Activated CD4-positive, alpha-beta memory T cell treated with anti-CD3 and anti-CD28 coated beads, Interleukin-2, amount 10 ng/mL, durations not matched to agents 7 days and 5 days (primary cell): ENCODE measurements around the gene AKR7A3. TPM values are rescaled to one million over a fixed set of nuclear protein-coding genes. Genes with fewer than 3 reads are reported as not detected.
A peak's percentile ranks its signal among the peaks of the same experiment; 100 is the strongest.
"Not testable (repeated sequence)": the region's sequence is repeated elsewhere in the genome, so short reads cannot be mapped to it uniquely, and the experiment has no call there.

Experiments used
- CTCF ChIA-PET: fragments of 350-600 bp; sonication (Branson Sonifier 250); formaldehyde crosslinking; loops from one replicate; lab custom pipeline; 2021; ENCODE audit warnings: antibody characterized with exemption, inconsistent platforms; lab: Charles Lee
- POLR2A ChIA-PET: fragments of 350-600 bp; sonication (Branson Sonifier 250); formaldehyde crosslinking; loops from one replicate; lab custom pipeline; 2021; ENCODE audit warnings: antibody characterized with exemption; lab: Charles Lee
- DNase-seq: peaks from one replicate; pipeline ENCODE4 v3.0.0-alpha.2; 2020
- H3K27ac Mint-ChIP-seq: one replicate; pipeline ENCODE4 v1.8.0; 2021; ENCODE audit warnings: mild to moderate bottlenecking, mixed read lengths
- H3K27me3 Mint-ChIP-seq: one replicate; pipeline ENCODE4 v1.8.0; 2021; ENCODE audit warnings: mixed read lengths
- H3K36me3 Mint-ChIP-seq: one replicate; pipeline ENCODE4 v1.8.0; 2021; ENCODE audit warnings: low read depth, mixed read lengths
- H3K4me1 Mint-ChIP-seq: one replicate; pipeline ENCODE4 v1.8.0; 2021; ENCODE audit warnings: mixed read lengths
- H3K4me3 Mint-ChIP-seq: one replicate; pipeline ENCODE4 v1.8.0; 2021; ENCODE audit warnings: mild to moderate bottlenecking, mixed read lengths
- H3K9me3 Mint-ChIP-seq: one replicate; pipeline ENCODE4 v1.8.0; 2021; ENCODE audit warnings: mixed read lengths
- total RNA-seq, 2 experiments: library from RNA; stranded (reverse); gene quantifications; one replicate each; pipeline ENCODE4 v1.2.3, GENCODE V29; 2021

AKR7A3 gene
- total RNA-seq, 2 experiments from 2014 or later: 0.20 to 0.48 TPM

DNA sequence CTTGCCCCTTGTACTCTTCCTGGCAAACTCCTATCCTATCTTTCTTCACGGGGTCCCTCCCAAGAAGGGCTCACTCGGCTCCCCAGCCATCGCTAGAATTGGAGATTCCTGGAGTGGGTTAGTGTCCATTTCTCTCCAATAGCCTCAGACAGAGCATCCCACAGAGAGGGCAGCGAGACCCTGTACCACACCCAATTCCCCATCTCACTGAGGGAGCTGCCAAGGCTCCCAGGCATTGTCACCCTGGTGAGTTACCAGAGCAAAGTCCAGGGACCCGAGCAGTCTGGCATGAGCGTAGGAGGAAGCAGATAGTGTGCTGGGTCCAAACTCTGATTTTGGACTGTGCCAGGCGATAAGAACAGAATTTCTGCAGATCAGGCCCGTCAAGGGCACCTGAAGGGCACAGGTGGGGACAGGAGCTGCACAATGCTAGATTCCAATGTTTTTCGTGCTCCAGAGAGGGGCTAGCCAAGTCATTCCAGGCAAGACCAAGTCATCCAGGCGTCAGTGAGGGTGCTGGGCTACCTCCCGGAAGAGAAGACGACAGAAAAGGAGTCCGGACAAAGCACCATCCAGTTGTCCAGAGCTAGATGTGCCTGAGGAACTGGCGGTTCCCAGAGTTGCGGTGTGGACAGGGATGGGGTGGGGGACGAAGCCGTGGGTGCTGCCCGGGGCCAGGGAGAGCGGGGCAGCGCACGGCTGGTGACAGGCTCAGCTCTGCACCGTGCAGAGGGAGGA, 15.3 kb downstream of the AKR7A3 start:
- POLR2A ChIA-PET: no interaction called here
- no peak overlapping the region for H3K4me3 Mint-ChIP-seq
- H3K27ac Mint-ChIP-seq: no peak overlapping the region

GRCh38 chr1:19272064-19272463, 16.5 kb downstream of the AKR7A3 start:
- ChIA-PET POLR2A (no interaction called here), CTCF (no interaction called here)
- no peaks in the 10 kb centered on the region for H3K9me3 Mint-ChIP-seq
- peaks cover 17% of the 10 kb centered on the region for H3K27me3 Mint-ChIP-seq
- DNase-seq: no peak
- H3K4me3 Mint-ChIP-seq: no peak overlapping the region
- peaks cover 1% of the 10 kb centered on the region for H3K4me1 Mint-ChIP-seq
- H3K36me3 Mint-ChIP-seq: peaks cover 2% of the 10 kb centered on the region
- H3K27ac Mint-ChIP-seq: no peak overlapping the region

More for the DNA sequence above, 15.3 kb downstream of the AKR7A3 start:
- Mint-ChIP-seq H3K27me3 (peaks cover 17% of the 10 kb centered on the region), H3K4me1 (peaks cover 1% of the 10 kb centered on the region), H3K36me3 (peaks cover 2% of the 10 kb centered on the region), H3K9me3 (no peaks in the 10 kb centered on the region)
- DNase-seq: no peak
- CTCF ChIA-PET: interaction anchor here (0.6 to 0.7 kb wide), 2 partner anchors 88 to 214 kb away, joined by 3 read pairs; no protein-coding TSS in a partner anchor

DNA sequence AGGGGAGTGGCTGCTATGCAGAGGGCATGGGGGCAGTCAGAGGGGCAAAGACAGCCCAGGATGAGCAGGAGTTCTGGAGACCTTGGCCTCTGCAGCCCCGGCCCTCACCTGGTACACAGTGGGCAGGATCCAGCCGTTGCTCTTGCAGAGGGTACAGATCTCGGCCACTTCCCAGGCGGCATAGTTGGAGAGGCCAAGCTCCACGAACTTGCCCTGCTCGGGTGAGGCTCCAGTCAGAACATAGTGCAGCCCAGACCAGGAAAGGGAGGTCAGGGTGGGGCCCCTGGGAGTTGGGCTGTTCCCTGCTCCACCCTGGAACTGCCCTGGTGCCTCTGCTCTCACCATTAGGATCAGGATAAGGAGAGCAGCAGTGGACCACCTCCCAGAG, 18.2 kb downstream of the AKR7A3 start:
- POLR2A ChIA-PET, DNase-seq, CTCF ChIA-PET, H3K4me3 Mint-ChIP-seq, H3K27ac Mint-ChIP-seq, H3K4me1 Mint-ChIP-seq, H3K36me3 Mint-ChIP-seq, H3K9me3 Mint-ChIP-seq: not testable (repeated sequence)
- H3K27me3 Mint-ChIP-seq: peaks cover 12% of the 10 kb centered on the region

DNA sequence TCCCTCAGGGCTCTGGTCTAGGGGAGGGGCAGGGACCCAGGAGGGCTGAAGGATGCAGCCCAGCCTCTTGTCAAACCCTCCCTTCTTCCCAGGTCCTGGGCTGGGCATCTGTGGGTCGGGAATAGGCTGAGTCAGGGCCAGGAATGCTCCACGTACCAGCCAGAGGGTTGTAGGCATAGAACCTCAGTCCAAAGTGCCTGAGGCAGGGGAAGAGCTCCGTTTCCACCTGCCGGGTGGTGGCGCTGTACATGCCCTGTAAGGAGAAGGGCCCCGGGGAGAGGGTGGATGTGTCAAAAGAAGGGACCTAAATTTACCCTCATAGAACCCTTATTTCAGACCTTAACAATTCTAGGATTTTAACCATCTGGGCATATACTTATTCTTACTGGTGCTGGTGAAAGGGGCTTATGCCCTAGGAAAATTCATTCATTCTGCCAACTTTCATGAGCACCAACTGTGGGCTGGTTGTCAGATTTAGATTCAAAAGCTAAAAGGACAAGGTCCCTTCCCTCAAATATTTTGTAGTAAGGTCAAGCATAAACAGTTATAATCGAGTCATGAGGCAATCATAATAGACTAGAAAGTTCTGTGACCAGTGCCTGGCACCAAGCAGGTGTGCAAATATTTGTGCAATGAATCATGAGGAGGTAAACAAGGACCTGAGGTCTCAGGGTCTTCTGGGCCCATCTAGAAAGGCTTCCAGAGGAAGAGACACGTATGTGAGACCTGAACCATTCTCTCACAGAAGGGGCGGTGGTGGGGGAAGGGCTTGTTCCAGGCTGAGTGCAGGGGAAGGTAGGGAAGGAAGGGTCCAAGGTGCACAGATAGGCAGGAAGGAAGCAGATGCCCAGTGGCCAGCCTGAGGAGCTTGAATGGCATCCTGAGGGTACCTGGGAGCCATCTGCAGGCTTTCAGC, 18.9 kb downstream of the AKR7A3 start:
- H3K36me3 Mint-ChIP-seq, H3K4me1 Mint-ChIP-seq, H3K9me3 Mint-ChIP-seq, DNase-seq, H3K4me3 Mint-ChIP-seq, POLR2A ChIA-PET, H3K27ac Mint-ChIP-seq, CTCF ChIA-PET: not testable (repeated sequence)
- H3K27me3 Mint-ChIP-seq: peaks cover 11% of the 10 kb centered on the region

DNA sequence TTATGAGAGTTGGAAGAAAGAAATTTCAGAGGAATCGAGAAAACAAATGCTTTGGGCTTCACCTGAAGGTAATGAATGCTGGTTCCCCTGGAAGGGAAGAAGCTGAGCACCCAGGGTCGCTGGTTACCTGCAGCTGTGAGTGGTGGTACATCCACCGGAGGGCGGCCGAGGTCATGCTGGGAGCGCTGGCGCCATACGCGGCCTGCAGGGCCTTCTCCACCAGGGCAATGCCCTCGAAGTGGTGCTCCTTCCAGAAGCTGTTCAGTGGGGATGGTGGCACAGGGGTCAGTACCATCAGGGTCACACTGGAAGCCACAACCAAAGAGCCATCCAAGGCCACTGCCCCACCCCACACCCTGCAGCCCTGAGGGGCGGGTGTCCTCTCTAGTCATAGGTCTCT, 20.1 kb downstream of the AKR7A3 start:
- peaks cover 6% of the 10 kb centered on the region for H3K27me3 Mint-ChIP-seq
- no peak for DNase-seq
- CTCF ChIA-PET: interaction anchor here (0.6 kb wide), 1 partner anchor 392 kb away, joined by 3 read pairs; no protein-coding TSS in a partner anchor
- H3K27ac Mint-ChIP-seq: no peak overlapping the region
- no peaks in the 10 kb centered on the region for H3K36me3 Mint-ChIP-seq
- H3K4me1 Mint-ChIP-seq: no peaks in the 10 kb centered on the region
- no peak overlapping the region for H3K4me3 Mint-ChIP-seq
- POLR2A ChIA-PET: no interaction called here
- no peaks in the 10 kb centered on the region for H3K9me3 Mint-ChIP-seq

DNA sequence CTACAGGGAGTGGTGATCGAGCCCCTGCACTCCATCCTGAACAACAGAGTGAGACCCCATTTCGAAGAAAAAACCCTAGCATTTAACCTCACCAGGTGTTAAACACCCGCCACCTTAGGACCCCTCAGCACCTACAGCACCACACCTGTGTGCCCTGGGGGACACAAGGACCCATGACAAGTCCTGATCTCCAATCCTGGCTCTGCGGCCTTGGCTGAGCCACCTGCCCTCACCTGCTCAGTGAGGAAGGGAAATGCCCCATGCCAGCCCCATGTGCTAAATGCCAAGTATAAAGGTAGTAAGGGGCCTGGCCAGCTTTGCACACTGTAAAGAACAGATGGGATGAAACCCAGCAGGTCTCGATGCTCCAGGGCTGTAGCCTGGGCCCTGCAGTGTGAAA, 25.8 kb downstream of the AKR7A3 start:
- DNase-seq: no peak
- Mint-ChIP-seq H3K36me3 (peaks cover 18% of the 10 kb centered on the region), H3K4me1 (no peaks in the 10 kb centered on the region), H3K27me3 (no peaks in the 10 kb centered on the region), H3K4me3 (no peak overlapping the region), H3K9me3 (no peaks in the 10 kb centered on the region), H3K27ac (no peak overlapping the region)
- ChIA-PET CTCF (no interaction called here), POLR2A (interaction anchor here (1.0 to 1.4 kb wide), 2 partner anchors 11 to 379 kb away, joined by 3 to 6 read pairs; partner anchors contain the start of genes EMC1 and MRTO4)

DNA sequence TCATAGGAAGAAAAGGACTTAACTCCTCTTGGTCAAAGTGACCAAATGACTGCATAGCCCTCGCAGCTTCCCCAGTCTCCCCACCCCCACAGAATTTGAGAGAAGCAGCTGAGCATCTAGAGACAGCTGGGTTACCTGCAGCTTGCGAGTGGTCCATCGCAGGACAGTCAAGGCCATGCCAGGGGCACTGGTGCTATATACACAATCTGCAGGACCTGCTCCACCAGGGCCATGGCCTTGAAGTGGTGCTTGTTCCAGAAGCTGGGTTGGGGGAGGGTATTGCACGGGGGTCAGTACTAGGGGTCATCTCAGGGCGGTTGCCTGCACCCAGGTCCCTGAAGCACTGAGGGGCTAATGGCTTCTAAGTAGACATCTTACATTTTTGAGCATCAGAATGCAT, 26.5 kb downstream of the AKR7A3 start:
- Mint-ChIP-seq H3K27me3 (no peaks in the 10 kb centered on the region), H3K9me3 (no peaks in the 10 kb centered on the region), H3K27ac (no peak overlapping the region), H3K4me3 (no peak overlapping the region), H3K36me3 (peaks cover 23% of the 10 kb centered on the region), H3K4me1 (peaks cover 3% of the 10 kb centered on the region)
- ChIA-PET CTCF (no interaction called here), POLR2A (no interaction called here)
- no peak for DNase-seq

GRCh38 chr1:19260211-19261138, 28.1 kb downstream of the AKR7A3 start:
- Mint-ChIP-seq H3K9me3 (no peaks in the 10 kb centered on the region), H3K36me3 (peaks cover 29% of the 10 kb centered on the region), H3K4me3 (no peak overlapping the region), H3K27me3 (no peaks in the 10 kb centered on the region), H3K4me1 (peaks cover 15% of the 10 kb centered on the region), H3K27ac (no peak overlapping the region)
- ChIA-PET CTCF (no interaction called here), POLR2A (interaction anchor here (1.3 kb wide), 1 partner anchor 9 kb away, joined by 5 read pairs; the partner anchor contains the start of genes EMC1 and MRTO4)
- DNase-seq: no peak

- Mint-ChIP-seq H3K27me3 (no peaks in the 10 kb centered on the region), H3K36me3 (peaks cover 29% of the 10 kb centered on the region), H3K4me3 (no peak overlapping the region), H3K9me3 (no peaks in the 10 kb centered on the region), H3K27ac (peak overlapping the region; percentile 26), H3K4me1 (peaks cover 24% of the 10 kb centered on the region)
- CTCF ChIA-PET: no interaction called here
- POLR2A ChIA-PET: interaction anchor here (0.6 kb wide), 1 partner anchor 90 kb away, joined by 3 read pairs; no protein-coding TSS in a partner anchor
- no peak for DNase-seq
Measured at GRCh38 chr1:19258353-19258752, 30.2 kb downstream of the AKR7A3 start.

- no peak for DNase-seq
- Mint-ChIP-seq H3K9me3 (no peaks in the 10 kb centered on the region), H3K27ac (peak overlapping the region; percentile 63), H3K4me3 (no peak overlapping the region), H3K27me3 (no peaks in the 10 kb centered on the region), H3K4me1 (peaks cover 31% of the 10 kb centered on the region), H3K36me3 (peaks cover 29% of the 10 kb centered on the region)
- ChIA-PET POLR2A (no interaction called here), CTCF (interaction anchor here (1.3 kb wide), 1 partner anchor 396 kb away, joined by 3 read pairs; no protein-coding TSS in a partner anchor)
Measured at GRCh38 chr1:19257178-19257914, 31.2 kb downstream of the AKR7A3 start.

DNA sequence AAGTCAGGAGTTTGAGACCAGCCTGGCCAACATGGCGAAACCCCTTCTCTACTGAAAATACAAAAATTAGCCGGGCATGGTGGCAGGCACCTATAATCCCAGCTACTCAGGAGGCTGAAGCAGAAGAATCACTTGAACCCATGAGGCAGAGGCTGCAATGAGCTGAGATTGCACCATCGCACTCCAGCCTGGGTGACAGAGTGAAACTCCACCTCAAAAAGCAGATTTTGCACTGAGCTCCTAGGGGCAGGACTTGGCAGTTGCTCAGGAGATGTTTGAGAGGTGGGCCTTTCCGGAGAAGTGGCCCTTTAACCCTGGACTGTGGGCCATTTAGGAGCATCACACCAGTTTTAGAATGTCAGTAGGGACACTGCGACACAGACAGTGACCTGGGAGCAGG, 32.3 kb downstream of the AKR7A3 start:
- POLR2A ChIA-PET: interaction anchor here (0.7 kb wide), 1 partner anchor 48 kb away, joined by 4 read pairs; no protein-coding TSS in a partner anchor
- peaks cover 29% of the 10 kb centered on the region for H3K36me3 Mint-ChIP-seq
- CTCF ChIA-PET, H3K9me3 Mint-ChIP-seq, DNase-seq, H3K27me3 Mint-ChIP-seq, H3K4me3 Mint-ChIP-seq: not testable (repeated sequence)
- H3K27ac Mint-ChIP-seq: peak overlapping the region; percentile 40
- peaks cover 31% of the 10 kb centered on the region for H3K4me1 Mint-ChIP-seq
